ENCODE measurements around the gene TASP1.
"Not testable (repeated sequence)": the region's sequence is repeated elsewhere in the genome, so short reads cannot be mapped to it uniquely, and the experiment has no call there.

GRCh38 chr20:13619415-13619814 is 19.3 kb downstream of the TASP1 start:
- TF ChIP-seq SUZ12 (IDR thresholded peaks at IDR 0.05; ENCODE audit: extremely low read depth, insufficient read depth, insufficient read length); ZNF274 (IDR thresholded peaks at IDR 0.05; ENCODE audit: low read depth, low read length): not testable (repeated sequence)

Measured in NT2/D1 (cell line).